GM19193 (cell line): ENCODE measurements around the gene COG5.

Experiments
- POLR2A ChIP-seq: IDR thresholded peaks from 4 replicates; pipeline ENCODE4 v1.6.1; 2011; ENCODE audit not compliant: insufficient read depth, insufficient read length; ENCODE audit errors: extremely low read depth

Gene COG5

DNA sequence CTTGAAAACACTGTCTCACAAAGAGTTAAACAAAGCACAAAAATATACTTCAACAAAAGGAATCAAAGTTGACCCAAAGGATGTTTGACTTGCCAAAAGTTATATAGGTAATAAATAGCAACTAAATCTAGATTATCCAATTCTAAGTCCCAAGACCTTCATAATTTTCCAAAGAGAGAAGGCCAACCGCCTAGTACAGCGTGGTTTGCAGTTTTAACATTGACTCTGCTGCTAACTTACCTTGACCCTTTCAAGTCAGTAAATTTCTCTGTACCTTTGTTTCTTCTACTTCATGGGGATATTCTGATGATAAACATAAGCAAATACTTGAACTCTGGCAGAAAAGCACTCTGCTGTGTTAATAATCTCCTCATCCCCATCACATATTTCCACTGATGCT, 95.7 kb downstream of the COG5 start:
- TF ChIP-seq POLR2A, result no peak

DNA sequence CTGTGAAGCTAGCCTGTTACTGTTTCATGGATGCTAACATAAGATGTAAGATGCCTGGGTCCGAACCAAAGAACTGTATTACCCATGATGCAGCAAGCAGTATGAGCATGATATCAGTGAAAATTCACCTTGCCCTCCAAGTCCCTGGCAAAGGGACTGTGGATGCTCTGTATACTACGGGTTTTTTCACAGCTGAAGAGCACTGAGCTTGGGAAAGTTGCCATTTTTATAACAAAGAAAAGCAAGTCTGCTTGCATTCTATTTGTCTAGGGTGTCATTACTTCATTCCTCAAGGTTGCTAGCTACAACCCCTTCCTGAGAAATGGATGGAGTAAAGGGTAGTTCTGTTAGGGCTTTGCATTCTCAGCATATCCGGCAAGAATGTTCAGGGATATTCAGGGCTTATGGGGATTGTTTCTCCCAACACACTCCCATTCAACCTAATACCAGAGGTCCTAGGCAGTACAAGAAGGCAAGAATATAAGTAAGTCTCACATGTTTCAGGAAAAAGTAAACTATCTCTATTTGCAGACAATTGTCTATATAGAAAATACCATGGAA, 99.0 kb downstream of the COG5 start:
- no peak for TF ChIP-seq POLR2A

DNA sequence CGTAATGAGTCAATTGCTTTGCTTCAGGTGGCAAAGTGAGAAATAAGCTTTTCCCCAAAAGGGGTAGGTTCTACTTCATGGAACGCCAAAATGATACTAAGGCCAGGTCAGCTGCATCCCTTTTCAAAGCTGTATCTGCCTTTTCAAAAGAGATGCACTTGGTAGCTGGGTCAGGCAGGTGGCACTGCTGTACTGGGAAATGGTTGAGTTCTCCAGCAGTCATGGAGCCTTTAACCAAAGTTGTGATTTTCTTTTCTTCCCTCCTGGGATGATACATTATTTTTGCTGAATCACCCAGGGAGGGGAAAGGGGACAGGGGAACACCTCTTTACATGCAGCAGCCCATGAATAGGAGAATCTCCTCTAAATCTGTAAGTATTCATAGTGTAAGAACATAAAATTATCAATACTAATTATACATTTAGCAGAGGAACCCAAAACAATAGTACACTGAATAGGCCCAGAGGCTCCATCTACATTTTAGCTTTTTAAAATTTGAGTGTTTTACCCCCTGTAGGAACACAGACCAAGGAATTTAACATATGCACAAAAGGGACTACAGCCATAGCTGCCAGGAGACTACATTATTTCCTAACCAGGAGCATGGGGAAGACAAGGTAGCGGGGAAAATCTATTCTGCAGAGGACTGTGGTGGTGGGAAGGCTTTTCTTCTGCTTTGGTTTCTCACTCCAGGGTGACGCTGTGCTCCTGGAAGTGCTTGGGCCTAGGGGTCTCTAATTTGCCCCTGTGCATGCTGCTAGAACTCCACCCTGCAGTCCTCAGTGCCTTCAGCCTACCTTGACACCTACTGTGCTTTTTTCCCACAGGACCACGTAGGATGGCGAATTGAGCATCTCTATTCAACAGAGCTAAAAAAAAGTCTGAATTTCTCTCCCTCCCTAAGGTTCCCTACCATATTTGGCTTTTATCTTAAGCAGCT, 100.3 kb downstream of the COG5 start:
- TF ChIP-seq POLR2A, result no peak

DNA sequence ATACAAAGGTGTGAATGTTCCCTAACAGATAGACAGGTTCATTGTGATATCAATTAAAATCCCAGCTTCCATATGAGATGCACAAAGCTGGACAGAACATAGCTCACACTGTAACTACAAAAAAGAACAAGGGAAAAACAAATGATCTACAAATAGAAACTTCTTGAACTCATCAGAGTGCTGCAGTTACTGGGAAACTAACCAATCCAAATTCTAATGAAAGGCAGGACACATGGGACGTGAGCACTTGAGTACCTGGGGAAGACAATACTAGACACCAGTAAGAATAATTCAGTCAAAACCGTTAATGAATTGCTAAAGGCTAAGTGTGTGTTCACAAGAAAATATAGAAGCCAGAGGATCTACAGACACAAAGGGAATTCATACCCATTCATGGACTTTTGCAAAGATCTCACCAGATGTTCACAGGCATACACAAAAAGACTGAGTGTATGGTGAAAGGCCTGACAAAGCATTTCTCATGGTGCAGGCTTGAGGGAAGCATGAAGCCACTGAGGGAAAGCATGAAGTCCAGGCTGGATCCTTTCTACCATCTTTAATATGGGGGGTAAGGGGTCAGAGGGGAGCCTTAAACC, 101.7 kb downstream of the COG5 start:
- TF ChIP-seq POLR2A, result no peak

DNA sequence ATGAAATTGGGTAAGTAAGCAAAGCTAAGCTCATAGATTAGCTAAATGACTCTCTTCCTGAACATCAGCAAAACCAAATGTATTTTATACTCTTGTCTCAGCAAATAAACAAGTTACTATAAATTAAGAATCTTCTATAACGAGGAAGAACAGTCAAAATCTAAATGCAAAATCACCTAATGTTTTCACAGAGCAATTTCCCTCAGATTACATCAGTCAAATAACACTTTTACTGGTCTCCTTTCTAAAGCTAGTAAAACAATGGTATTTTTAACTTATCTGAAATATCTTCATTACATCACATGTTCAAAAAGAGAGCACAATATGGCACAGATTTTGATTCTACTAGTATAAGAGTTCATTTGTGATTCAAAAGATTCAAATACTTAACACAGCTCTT, 110.3 kb downstream of the COG5 start:
- no peak for TF ChIP-seq POLR2A

DNA sequence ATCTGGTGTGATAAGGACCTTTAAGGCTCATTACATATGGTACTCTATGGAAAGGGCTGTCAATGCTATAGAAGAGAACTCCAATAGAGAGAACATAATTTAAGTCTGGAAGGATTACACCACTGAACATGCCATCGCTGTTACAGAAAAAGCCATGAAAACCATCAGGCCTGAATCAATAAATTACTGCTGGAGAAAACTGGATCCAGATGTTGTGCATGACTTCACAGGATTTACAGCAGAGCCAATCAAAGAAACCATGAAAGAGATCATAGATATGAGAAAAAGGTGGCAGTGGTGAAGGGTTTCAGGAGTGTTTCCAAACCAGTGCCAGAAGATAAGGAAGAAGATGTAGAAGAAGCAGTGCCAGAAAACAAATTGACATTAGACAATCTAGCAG, 112.8 kb downstream of the COG5 start:
- TF ChIP-seq POLR2A, result no peak

DNA sequence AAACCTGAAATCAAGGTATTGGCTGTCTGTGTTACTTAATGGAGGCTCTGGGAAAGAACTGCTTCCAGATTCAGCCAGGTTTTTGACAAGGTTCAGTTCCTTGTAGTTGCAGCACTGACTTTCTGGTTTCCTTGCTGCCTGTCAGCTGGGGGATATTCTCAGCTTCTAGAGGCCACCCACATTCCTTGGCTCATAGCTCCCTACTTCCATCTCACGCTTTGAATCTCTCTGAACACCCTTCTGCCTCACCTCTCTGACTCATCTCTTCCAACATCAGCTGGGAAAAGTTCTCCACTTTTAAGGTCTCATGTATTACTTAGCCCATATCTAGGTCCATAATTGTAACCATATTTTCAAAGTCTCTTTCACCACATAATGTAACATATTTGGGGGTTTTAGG, 116.7 kb downstream of the COG5 start:
- no peak for TF ChIP-seq POLR2A

DNA sequence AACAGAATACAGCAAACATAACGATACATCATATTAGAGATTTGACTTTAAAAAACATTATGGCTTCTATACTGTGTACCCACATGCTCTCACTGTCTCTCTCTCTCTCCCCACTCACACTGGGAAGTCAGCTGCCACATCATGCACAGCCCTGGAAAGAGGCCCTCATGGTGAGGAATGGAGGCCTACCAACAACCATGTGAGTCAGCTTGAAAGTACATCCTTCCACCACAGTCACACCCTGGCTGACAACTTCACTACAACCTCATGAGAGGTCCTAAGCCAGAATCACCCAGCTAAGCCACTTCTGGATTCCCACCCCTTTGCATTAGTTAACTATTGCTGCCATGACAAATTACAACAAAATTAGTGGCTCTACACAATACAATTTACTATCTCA, 117.2 kb downstream of the COG5 start:
- no peak for TF ChIP-seq POLR2A

DNA sequence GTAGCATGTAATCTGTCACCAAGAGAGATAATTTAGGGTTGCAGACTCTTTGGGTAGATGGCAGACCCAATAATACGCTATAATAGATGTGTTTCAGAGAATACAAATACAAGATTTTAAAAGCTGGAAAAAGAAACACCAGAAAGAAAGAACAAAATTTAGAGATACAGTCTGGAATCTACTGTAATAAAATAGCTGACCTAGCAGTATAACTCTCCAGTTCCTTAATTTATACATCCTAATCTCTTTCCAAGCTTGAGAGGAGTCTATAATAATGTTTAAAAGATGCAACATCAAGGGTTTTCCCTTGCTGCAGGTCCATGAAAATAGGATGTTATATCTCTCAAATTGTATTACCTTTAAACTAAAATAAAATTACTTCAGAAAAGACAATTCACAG, 121.0 kb downstream of the COG5 start:
- TF ChIP-seq POLR2A, result no peak

DNA sequence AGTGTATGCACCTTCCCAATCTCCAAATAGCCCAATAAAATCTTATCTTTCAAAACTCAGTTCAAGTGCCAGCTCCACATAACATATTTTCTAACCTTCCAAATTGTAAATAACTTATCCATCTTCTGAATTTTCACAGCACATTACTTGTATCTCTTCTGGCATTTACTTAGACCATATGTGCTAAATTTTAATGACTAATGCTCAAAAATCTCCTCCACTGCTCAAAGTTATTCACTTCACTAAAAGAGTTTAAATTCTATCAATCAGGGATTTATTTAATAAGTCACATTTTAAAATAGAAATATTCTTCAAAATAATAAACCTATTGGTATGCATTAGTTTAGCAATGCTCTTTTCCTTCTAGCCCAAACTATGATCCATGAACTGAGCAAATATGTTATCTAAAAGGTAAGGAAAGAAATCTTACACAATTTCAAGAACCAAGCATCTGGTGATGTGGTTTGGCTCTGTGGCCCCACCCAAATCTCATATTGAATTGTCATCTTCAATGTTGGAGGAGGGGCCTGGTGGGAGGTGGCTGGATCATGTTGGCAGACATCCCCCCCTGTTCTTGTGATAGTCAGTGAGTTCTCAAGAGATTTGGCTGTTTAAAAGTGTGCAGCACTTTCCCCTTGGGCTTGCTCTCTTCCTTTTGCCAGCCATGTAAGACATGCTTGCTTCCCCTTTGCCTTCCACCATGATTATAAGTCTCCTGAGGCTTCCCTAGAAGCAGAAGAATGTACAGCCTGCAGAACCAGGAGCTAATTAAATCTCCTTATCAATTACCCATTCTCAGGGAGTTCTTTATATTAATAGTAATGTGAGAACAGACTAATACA, 121.9 kb downstream of the COG5 start:
- TF ChIP-seq POLR2A, result no peak

DNA sequence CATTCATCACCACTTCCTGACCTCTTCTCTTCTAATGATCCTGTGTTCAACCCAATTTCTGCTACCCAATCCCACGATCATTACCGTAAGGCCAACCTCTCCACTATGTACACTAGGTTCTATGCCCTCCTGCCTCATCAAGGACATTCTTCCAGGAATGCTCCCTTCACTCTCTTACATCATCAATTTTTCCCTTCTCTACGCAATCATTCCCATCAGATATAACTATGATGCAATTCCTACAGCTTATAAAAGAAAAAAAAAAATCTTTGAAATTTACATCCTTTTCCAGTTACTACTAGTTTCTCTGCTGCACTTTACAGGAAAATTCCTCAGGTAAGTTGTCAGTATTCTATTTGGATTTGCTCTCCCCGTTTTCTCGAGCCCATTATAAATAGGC, 124.7 kb downstream of the COG5 start:
- TF ChIP-seq POLR2A, result no peak

DNA sequence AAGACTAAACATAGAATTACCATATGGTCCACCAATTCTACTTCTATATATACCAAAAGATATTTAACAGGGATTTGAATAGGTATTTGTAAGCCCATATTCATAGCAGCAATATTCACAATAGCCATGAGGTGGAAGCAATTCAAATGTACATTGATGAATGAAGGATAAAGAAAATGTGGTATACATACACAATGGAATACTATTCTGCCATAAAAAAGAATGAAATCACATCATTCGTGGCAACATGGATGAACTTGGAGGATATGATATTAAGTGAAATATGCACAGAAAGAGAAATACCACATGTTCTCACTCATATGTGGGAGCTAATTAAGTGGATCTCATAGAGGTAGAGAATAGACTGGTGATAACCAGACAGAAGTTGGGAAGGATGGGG, 128.0 kb downstream of the COG5 start:
- no peak for TF ChIP-seq POLR2A

DNA sequence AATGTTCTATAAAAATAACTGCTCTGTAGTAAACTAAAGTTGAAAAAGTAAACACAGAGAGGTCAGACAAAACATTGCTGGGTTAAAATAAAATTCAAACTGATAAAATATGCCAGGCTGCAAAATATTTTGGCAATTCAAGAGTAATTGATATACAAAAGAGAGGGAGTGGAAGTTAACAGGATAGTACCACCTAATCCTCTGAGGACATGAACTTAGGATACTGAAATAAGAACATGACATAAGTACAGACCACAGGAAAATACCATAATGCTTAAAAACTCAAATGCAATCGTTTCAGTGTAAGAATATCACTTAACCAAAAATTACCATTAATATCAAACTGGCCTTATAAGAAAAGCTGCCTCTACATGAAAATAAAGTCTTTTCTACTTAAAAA, 131.5 kb downstream of the COG5 start:
- no peak for TF ChIP-seq POLR2A

DNA sequence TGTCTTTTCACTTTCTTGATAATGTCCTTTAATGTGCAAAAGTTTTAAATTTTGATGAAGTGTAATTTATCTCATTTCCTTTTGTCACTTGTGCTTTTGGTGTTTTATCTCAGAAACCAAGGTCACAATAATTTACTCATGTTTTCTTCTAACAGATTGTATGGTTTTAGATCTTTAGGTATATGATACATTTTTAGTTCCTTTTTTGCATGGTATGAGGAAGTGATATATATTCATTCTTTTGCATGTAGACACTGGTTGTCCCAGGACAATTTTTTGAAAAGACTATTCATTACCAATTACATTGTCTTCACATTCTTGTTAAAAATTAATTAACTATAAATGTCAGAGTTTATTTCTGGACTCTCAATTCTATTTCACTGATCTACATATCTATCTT, 133.7 kb downstream of the COG5 start:
- no peak for TF ChIP-seq POLR2A

DNA sequence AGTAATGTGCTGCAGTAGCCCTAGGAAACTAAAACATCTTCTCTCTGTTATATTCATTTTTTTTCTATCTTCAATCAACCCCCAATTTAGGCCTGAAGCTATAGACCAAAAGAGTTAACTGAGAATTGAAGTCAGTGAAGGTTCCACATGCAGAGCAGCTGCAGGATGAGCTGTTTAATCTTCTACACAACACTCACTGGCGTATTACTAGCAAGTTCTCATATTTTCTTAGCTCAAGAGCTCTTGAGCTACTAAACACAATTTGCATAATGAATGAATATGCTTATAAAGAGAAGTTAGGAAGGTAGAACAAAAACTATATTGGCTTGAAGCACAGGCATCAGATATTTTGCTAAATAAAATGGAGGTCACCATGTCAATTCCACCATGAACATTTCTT, 135.1 kb downstream of the COG5 start:
- no peak for TF ChIP-seq POLR2A

DNA sequence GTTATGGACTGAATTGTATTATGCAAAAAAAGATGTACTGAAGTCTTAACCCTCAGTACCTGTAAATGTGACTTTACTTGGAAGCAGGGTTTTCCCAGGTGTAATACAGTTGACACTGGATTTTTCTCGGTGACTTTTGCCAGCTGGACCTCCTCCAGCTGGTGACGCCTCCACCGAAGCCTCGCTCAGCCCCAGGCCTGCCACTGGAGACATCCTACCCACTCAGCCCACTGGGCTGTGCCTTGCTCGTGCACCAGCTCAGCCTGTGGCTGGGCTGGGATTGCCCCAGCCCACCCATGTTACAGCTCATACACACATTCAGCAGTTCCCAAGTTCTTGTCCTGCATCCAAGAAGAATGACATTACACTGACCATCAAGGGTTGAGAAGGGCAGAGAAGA, 136.3 kb downstream of the COG5 start:
- TF ChIP-seq POLR2A, result no peak

DNA sequence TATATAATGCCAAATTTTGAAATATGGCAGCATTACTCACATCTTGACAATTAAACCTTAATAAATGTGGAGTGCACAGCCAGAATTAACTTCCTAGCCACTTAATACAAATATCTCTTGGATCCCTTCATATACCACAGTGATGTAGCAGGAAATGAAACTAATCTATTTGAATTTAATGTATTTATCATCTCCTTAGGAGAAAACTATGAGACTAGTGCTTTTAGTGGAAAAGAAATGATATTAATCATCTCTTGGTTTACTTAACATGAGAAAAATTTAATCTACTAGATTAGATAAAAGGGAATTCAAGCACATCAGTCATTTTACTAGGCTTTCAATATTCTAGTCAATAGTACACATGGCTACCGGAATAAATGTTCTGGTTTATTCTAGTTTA, 149.5 kb downstream of the COG5 start:
- TF ChIP-seq POLR2A, result no peak
